Small intestine (tissue), 7 donors: Measurements from ENCODE around the gene THAP8. TPM values are rescaled to one million over a fixed set of nuclear protein-coding genes. Genes with fewer than 3 reads are reported as not detected.
A peak's percentile ranks its signal among the peaks of the same experiment; 100 is the strongest.

Experiments used
- DNase-seq, 2 donors: peaks; one replicate each; pipeline versions ENCODE4 v3.0.0 to v3.0.0-alpha.2; 2013
- FAIRE-seq: peaks from 2 replicates; lab custom pipeline; 2012; peaks lifted over from hg19 to GRCh38; lab: Jason Lieb, UNC
- H3K27ac ChIP-seq, 3 donors: one replicate each; pipeline ENCODE4 v1.5.1; 2013; ENCODE audit warnings: low read length in 2 of 3, mild to moderate bottlenecking in 2 of 3, control low read depth in 1 of 3, inconsistent platforms in 1 of 3, low read depth in 1 of 3, moderate library complexity in 1 of 3
- H3K27me3 ChIP-seq, 3 donors: one replicate each; pipeline ENCODE4 v1.6.1; 2013; ENCODE audit warnings: low read length in 3 of 3, inconsistent platforms in 1 of 3; ENCODE audit not compliant: control insufficient read depth in 3 of 3, insufficient read depth in 3 of 3
- H3K36me3 ChIP-seq, 3 donors: one replicate each; pipeline ENCODE4 v1.6.1; 2013; ENCODE audit warnings: low read length in 3 of 3, inconsistent platforms in 1 of 3, low read depth in 1 of 3, mild to moderate bottlenecking in 1 of 3, moderate library complexity in 1 of 3; ENCODE audit not compliant: control insufficient read depth in 3 of 3, insufficient read depth in 2 of 3
- H3K4me1 ChIP-seq, 3 donors: one replicate each; pipeline ENCODE4 v1.6.1; 2013; ENCODE audit warnings: low read length in 2 of 3, inconsistent platforms in 1 of 3, low read depth in 1 of 3, mild to moderate bottlenecking in 1 of 3, moderate library complexity in 1 of 3; ENCODE audit not compliant: control insufficient read depth in 3 of 3, insufficient read depth in 2 of 3
- H3K4me3 ChIP-seq, 3 donors: one replicate each; pipeline ENCODE4 v1.5.1; 2013; ENCODE audit warnings: low read length in 3 of 3, control low read depth in 1 of 3, inconsistent platforms in 1 of 3, low read depth in 1 of 3, mild to moderate bottlenecking in 1 of 3, moderate library complexity in 1 of 3
- H3K9me3 ChIP-seq, 2 donors: one replicate each; pipeline ENCODE4 v1.6.1; 2013; ENCODE audit warnings: low read depth in 1 of 2, low read length in 1 of 2; ENCODE audit not compliant: control insufficient read depth in 2 of 2, insufficient read depth in 1 of 2
- WGBS, 3 donors: extraction: QIAGEN DNeasy Blood & Tissue Kit; methylation state at CpG; one replicate each; pipeline ENCODE4 v1.1.7; 2013; 5-methylcytosine and 5-hydroxymethylcytosine counted together
- polyA plus RNA-seq, 4 donors: library from polyadenylated mRNA; stranded (reverse) in 3 of 4; unstranded in 1 of 4; fragments of 200-250 nt in 3 of 4; fragments of 120-200 nt in 1 of 4; gene quantifications; one replicate each; pipeline versions ENCODE4 v1.2.1 to v1.2.3, GENCODE V29; 2013
- donor health status: healthy with polysubstance abuse.
- donor health status: control.
- donor health status: control.
- donor health status: Bipolar disorder and iron deficiency.
- donor health status: healthy.

Gene THAP8
- polyA plus RNA-seq, 4 donors: 5.3 to 8.9 (median 6.6) TPM

- peaks cover 0 to 5% of the 10 kb centered on the region in 2 donors for H3K9me3 ChIP-seq
- DNase-seq: no peak
- FAIRE-seq: no peak
- no peak overlapping the region for H3K27ac ChIP-seq
- H3K27me3 ChIP-seq: peaks cover 0 to 33% (median 4%) of the 10 kb centered on the region in 3 donors
- H3K4me3 ChIP-seq: no peak overlapping the region
- peaks cover 0 to 9% (median 6%) of the 10 kb centered on the region in 3 donors for H3K4me1 ChIP-seq
- 65 to 78% (median 77%) methylated on average over 10 of the region's 10 CpGs for WGBS, 3 donors
- H3K36me3 ChIP-seq: no peaks in the 10 kb centered on the region
These were observed 63.0 kb downstream of the THAP8 start for GRCh38 chr19:35990771-35991730.

- no peak overlapping the region for H3K4me3 ChIP-seq
- WGBS, 3 donors: 88 to 91% (median 90%) methylated on average over 4 of the region's 4 CpGs
- H3K27me3 ChIP-seq: peaks cover 0 to 41% (median 5%) of the 10 kb centered on the region in 3 donors
- H3K9me3 ChIP-seq: peaks cover 0 to 5% of the 10 kb centered on the region in 2 donors
- no peak for DNase-seq
- H3K27ac ChIP-seq: no peak overlapping the region
- H3K4me1 ChIP-seq: peaks cover 0 to 5% (median 3%) of the 10 kb centered on the region in 3 donors
- no peak for FAIRE-seq
- no peaks in the 10 kb centered on the region for H3K36me3 ChIP-seq
These were observed 63.9 kb downstream of the THAP8 start for GRCh38 chr19:35990156-35990555.

GRCh38 chr19:35988824-35989223 lies 65.3 kb downstream of the THAP8 start:
- Histone ChIP-seq H3K4me3 (no peak overlapping the region), H3K27me3 (peaks cover 0 to 47% (median 7%) of the 10 kb centered on the region in 3 donors), H3K4me1 (no peaks in the 10 kb centered on the region), H3K27ac (no peak overlapping the region), H3K36me3 (no peaks in the 10 kb centered on the region), H3K9me3 (peaks cover 0 to 5% of the 10 kb centered on the region in 2 donors)
- WGBS, 3 donors: 89 to 94% (median 90%) methylated on average over 3 of the region's 3 CpGs
- DNase-seq: no peak
- no peak for FAIRE-seq

- Histone ChIP-seq H3K4me3 (no peak overlapping the region), H3K9me3 (peaks cover 0 to 5% of the 10 kb centered on the region in 2 donors), H3K4me1 (no peaks in the 10 kb centered on the region), H3K36me3 (no peaks in the 10 kb centered on the region), H3K27ac (no peak overlapping the region), H3K27me3 (peaks cover 0 to 53% (median 8%) of the 10 kb centered on the region in 3 donors)
- no peak for FAIRE-seq
- no peak for DNase-seq
- WGBS, 3 donors: 20 to 33% (median 24%) methylated on average over 7 to 8 of the region's 8 CpGs
These were observed 66.6 kb downstream of the THAP8 start for GRCh38 chr19:35987571-35987896.

GRCh38 chr19:35986664-35987570 lies 67.2 kb downstream of the THAP8 start:
- peak overlapping the region in 2 of 3 donors; percentile 17 to 30 for H3K4me3 ChIP-seq
- peaks cover 0 to 53% (median 11%) of the 10 kb centered on the region in 3 donors for H3K27me3 ChIP-seq
- no peaks in the 10 kb centered on the region for H3K4me1 ChIP-seq
- FAIRE-seq (no peak), DNase-seq (no peak)
- no peaks in the 10 kb centered on the region for H3K36me3 ChIP-seq
- peaks cover 0 to 5% of the 10 kb centered on the region in 2 donors for H3K9me3 ChIP-seq
- 8 to 10% (median 10%) methylated on average over 53 to 54 of the region's 54 CpGs for WGBS, 3 donors
- H3K27ac ChIP-seq: no peak overlapping the region

- peaks cover 0 to 55% (median 11%) of the 10 kb centered on the region in 3 donors for H3K27me3 ChIP-seq
- FAIRE-seq: no peak
- H3K4me3 ChIP-seq: no peak overlapping the region
- 85 to 89% (median 88%) methylated on average over 5 of the region's 5 CpGs for WGBS, 3 donors
- peaks cover 0 to 5% of the 10 kb centered on the region in 2 donors for H3K9me3 ChIP-seq
- no peak overlapping the region for H3K27ac ChIP-seq
- DNase-seq: no peak
- H3K4me1 ChIP-seq: no peaks in the 10 kb centered on the region
- H3K36me3 ChIP-seq: no peaks in the 10 kb centered on the region
These were observed 68.0 kb downstream of the THAP8 start for GRCh38 chr19:35986111-35986510.
